ACC112 (cell line): ENCODE results near the gene PUS3.

Source experiments
- H2AFZ ChIP-seq: fragments of 200-600 bp; sonication (generic); one replicate; pipeline ENCODE4 v1.6.0; 2017; ENCODE audit warnings: antibody characterized with exemption, low read length; ENCODE audit not compliant: unreplicated experiment
- H3K27ac ChIP-seq: fragments of 200-600 bp; sonication (generic); 2 replicates; pipeline ENCODE4 v1.5.1; 2014; ENCODE audit warnings: low read depth, mild to moderate bottlenecking, antibody characterized with exemption, low read length, moderate library complexity
- H3K27me3 ChIP-seq: fragments of 200-600 bp; sonication (generic); 2 replicates; pipeline ENCODE4 v1.6.1; 2014; ENCODE audit warnings: mild to moderate bottlenecking, antibody characterized with exemption, low read length, moderate library complexity, mixed read lengths; ENCODE audit not compliant: insufficient read depth
- H3K36me3 ChIP-seq: fragments of 200-600 bp; sonication (generic); 2 replicates; pipeline ENCODE4 v1.6.1; 2016; ENCODE audit warnings: mild to moderate bottlenecking, antibody characterized with exemption, low read length, moderate library complexity, mixed read lengths; ENCODE audit not compliant: insufficient read depth
- H3K4me1 ChIP-seq: fragments of 200-600 bp; sonication (generic); one replicate; pipeline ENCODE4 v1.6.1; 2016; ENCODE audit warnings: low read length, mixed read lengths; ENCODE audit not compliant: insufficient read depth, unreplicated experiment, control insufficient read depth
- H3K4me3 ChIP-seq: fragments of 200-600 bp; sonication (generic); 2 replicates; pipeline ENCODE4 v1.5.1; 2014; ENCODE audit warnings: mild to moderate bottlenecking, low read depth, low read length
- H3K79me2 ChIP-seq: fragments of 200-600 bp; sonication (generic); one replicate; pipeline ENCODE4 v1.6.0; 2016; ENCODE audit warnings: low read length; ENCODE audit not compliant: control insufficient read depth, unreplicated experiment, insufficient read depth

The PUS3 gene, protein sequence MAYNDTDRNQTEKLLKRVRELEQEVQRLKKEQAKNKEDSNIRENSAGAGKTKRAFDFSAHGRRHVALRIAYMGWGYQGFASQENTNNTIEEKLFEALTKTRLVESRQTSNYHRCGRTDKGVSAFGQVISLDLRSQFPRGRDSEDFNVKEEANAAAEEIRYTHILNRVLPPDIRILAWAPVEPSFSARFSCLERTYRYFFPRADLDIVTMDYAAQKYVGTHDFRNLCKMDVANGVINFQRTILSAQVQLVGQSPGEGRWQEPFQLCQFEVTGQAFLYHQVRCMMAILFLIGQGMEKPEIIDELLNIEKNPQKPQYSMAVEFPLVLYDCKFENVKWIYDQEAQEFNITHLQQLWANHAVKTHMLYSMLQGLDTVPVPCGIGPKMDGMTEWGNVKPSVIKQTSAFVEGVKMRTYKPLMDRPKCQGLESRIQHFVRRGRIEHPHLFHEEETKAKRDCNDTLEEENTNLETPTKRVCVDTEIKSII

DNA sequence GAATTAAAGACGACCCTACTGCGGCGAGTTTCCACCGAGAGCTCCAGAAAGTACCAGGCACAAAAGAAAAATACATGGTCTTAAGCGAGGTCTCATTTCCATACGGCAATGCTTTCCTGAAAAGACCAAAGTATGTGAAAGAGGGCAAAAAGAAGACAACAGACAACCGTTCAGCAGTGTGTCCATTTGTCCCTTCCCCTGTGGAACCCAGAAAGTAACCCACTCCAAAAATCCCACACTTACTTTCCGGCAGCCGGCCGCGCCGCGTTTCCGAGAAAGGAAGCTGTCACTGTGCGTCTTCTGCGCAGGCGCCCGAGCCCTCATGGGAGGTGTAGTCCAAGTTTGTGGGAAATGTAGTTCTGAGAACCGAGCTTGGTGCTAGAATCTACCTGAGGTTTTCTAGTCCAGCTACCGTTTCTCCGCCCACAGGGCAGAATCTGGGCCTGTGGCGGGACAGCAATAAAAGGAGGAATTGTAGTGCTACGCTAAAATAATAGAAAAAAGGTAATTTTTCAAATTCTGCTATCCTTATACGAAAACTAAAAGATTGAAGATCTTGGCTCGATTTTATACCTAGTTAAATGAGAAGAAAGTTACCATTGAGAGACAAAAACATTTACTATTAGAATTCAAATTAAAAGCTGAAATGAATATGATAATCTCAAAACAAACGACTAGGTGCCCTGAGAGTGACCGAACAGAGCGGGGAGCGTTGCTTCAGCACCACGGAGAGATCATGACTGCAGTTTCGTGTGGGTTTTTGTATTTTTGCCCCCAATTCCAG, at the start of gene PUS3:
Gene PUS3, minus strand, starts transcription at position 280 of the 784 bp plus-strand sequence. CDS start 6,922 bp downstream, outside the sequence.
- peaks cover 40% of the 10 kb centered on the region for H3K27me3 ChIP-seq
- H3K4me3 ChIP-seq = peak within 1 kb of the TSS; percentile 85
- H3K36me3 ChIP-seq = peaks cover 11% of the 10 kb centered on the region
- peak within 1 kb of the TSS; percentile 6 for H3K27ac ChIP-seq
- H3K4me1 ChIP-seq = no peaks in the 10 kb centered on the region
- H3K79me2 ChIP-seq = peaks cover 22% of the 10 kb centered on the region
- H2AFZ ChIP-seq = peak within 1 kb of the TSS; percentile 96

DNA sequence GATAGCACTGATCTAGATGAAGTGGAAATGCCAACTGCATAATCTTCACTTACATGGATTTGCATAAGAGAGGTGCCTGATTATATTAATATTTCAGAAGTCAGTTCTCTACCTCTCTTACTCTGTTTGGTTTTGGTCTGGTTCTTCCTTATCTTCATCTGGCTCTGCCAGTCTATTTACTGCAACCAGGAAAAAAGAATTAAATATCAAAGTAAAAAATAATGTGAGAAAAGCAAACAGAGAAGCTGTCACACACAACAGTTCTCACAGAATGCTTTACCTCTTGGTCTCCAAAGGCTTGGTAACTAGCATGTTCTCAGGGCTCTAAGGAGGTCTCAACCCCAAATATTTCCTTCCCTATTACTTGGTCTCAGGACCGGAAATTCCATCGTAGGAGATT, 49.6 kb upstream of the PUS3 start:
- Histone ChIP-seq H2AFZ (no peak overlapping the region), H3K27me3 (no peaks in the 10 kb centered on the region), H3K4me1 (peaks cover 9% of the 10 kb centered on the region), H3K27ac (no peak overlapping the region), H3K4me3 (no peak overlapping the region), H3K79me2 (no peaks in the 10 kb centered on the region), H3K36me3 (no peaks in the 10 kb centered on the region)

- Histone ChIP-seq H3K27ac (no peak overlapping the region), H2AFZ (no peak overlapping the region), H3K27me3 (no peaks in the 10 kb centered on the region), H3K4me3 (no peak overlapping the region), H3K4me1 (peaks cover 9% of the 10 kb centered on the region), H3K79me2 (no peaks in the 10 kb centered on the region), H3K36me3 (no peaks in the 10 kb centered on the region)
These were observed 48.7 kb upstream of the PUS3 start for GRCh38 chr11:125951731-125952130.

GRCh38 chr11:125950696-125951651, 48.0 kb upstream of the PUS3 start:
- no peaks in the 10 kb centered on the region for H3K27me3 ChIP-seq
- peaks cover 9% of the 10 kb centered on the region for H3K4me1 ChIP-seq
- no peaks in the 10 kb centered on the region for H3K79me2 ChIP-seq
- no peak overlapping the region for H3K4me3 ChIP-seq
- H3K36me3 ChIP-seq = no peaks in the 10 kb centered on the region
- H3K27ac ChIP-seq = no peak overlapping the region
- no peak overlapping the region for H2AFZ ChIP-seq

- no peaks in the 10 kb centered on the region for H3K79me2 ChIP-seq
- peaks cover 9% of the 10 kb centered on the region for H3K4me1 ChIP-seq
- H3K4me3 ChIP-seq = no peak overlapping the region
- H3K27ac ChIP-seq = no peak overlapping the region
- no peaks in the 10 kb centered on the region for H3K27me3 ChIP-seq
- no peak overlapping the region for H2AFZ ChIP-seq
- H3K36me3 ChIP-seq = no peaks in the 10 kb centered on the region
These were observed 47.1 kb upstream of the PUS3 start for GRCh38 chr11:125950178-125950490.

DNA sequence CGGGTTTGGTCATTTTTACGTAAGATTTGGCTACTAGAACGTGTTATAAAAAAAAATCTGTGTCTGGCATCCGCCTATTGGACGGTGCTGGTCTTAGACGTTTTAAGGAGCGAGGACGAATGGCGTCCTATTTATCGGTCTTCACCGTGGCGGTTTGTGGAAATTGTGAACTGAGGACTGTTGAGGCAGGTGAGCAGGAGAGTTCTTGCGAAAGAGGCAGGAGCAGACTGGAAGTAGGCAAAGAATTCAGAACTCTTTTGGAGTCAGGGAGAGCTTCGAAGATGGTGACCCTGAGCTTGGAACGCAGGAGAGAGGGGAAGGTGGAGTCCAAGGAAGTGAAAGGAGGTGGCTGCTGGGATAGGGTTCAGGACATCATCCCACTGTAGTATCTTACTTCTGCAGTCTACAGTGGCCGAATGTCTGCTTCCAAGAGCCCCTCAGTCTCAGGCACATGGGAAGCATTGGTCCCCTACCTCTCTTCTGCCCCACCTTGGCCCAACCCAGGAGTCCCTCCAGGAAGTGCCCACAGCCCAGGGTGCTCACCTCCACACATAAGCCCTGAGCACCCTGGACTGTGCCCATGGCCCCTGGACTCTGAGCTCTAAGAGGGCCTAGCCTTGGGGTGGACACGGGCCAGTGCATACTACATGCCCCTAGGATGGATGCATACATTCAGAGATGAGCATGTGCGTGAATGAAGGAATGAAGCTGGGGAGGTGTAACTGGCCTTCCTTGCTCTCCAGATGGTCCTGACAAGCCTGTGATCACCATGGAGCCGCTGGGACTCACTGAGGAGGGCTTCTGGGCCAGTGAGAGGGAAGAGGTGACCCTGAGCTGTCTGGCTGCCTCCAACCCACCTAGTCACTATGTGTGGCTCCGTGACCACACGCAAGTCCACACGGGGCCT, 46.5 kb upstream of the PUS3 start:
- Histone ChIP-seq H3K4me3 (no peak overlapping the region), H3K27me3 (no peaks in the 10 kb centered on the region), H3K36me3 (no peaks in the 10 kb centered on the region), H3K27ac (no peak overlapping the region), H3K4me1 (peaks cover 9% of the 10 kb centered on the region), H3K79me2 (no peaks in the 10 kb centered on the region), H2AFZ (no peak overlapping the region)

DNA sequence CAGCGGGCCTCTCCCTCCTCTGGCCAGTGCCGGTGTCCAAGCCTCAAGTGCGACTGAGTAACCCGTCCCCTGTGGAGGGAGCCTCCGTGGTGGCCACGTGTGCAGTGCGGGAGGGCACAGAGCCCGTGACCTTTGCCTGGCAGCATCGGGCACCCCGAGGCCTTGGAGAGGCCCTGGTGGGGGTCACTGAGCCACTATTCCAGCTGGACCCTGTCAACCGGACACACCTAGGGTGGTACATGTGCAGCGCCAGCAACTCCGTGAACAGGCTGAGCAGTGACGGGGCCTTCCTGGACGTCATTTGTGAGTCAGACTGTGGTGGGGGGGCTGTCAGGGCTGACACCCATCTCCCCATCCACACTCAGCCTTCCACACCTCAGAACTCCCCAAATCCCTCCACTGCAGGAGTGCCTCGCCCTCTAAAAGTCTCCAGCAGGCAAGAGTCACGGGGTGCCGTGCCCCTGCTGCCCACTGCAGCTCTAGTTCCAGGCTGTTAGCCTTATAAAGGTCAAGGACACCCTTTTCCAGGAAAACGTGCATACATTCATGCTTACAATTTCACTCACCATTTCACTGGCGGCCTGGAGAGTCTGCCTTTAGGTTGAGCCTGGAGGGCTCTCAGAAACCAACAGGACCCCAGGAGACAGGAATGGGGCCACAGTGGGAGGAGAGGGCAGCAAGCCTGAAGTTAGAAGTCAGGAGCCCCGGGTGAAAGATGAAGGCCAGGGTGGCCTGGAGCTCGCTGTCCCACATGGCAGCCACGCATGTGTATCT, 45.5 kb upstream of the PUS3 start:
- Histone ChIP-seq H3K36me3 (no peaks in the 10 kb centered on the region), H3K27me3 (no peaks in the 10 kb centered on the region), H3K4me1 (peaks cover 9% of the 10 kb centered on the region), H3K27ac (no peak overlapping the region), H3K4me3 (no peak overlapping the region), H3K79me2 (no peaks in the 10 kb centered on the region), H2AFZ (no peak overlapping the region)

DNA sequence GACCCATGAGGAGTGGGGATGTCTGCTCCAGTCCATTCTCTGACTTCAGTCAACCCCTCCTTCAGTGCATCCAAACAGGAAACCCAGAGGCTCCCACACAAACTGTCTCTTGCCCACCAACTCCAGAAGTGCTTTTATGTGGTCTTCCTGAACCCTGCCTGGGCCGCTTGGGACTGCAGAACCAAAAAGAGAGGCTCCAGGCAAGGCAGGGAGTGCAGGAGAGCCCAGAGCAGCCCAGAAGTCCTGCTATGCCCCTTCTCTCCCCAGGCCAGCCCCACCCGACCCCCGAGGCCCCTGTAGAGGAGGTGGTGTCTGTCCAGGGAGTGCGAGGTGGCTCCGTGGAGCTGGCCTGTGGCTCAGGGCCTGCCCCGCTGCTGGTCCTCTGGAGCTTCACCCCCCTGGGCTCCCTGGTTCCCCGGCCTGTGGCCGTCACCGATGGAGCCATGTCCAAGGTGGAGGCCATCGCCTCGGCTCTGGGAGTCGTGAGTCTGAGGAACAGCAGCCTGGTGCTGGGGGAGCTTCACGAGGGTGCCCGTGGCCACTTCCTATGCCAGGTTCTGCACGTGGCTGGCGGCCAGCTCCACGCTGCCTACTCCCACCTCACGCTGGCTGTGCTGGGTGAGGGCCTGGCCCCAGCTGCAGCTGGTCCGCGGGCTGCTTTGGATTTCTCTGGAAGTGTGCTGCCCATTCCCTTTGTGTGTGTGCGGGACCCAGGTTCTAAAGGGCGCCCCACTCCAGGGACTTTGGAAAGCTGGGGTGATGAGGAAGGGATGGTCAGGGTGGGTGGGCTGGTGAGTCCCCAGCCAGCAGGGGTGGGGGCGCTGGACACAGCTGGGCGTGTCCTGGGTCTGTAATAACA, 44.6 kb upstream of the PUS3 start:
- H3K4me3 ChIP-seq = no peak overlapping the region
- no peaks in the 10 kb centered on the region for H3K79me2 ChIP-seq
- H3K27ac ChIP-seq = no peak overlapping the region
- H3K36me3 ChIP-seq = no peaks in the 10 kb centered on the region
- no peak overlapping the region for H2AFZ ChIP-seq
- no peaks in the 10 kb centered on the region for H3K27me3 ChIP-seq
- peaks cover 9% of the 10 kb centered on the region for H3K4me1 ChIP-seq
